ENCODE data around the gene CLEC9A.
A peak's percentile ranks its signal among the peaks of the same experiment; 100 is the strongest.

The CLEC9A gene

GRCh38 chr12:10027721-10028120, 2.8 kb upstream of the CLEC9A start:
- no peak overlapping the region for H3K4me3 ChIP-seq (ENCODE audit: low read depth, low read length)
- no peak for TF ChIP-seq CTCF (IDR thresholded peaks at IDR 0.05; ENCODE audit: control insufficient read depth, extremely low read depth, insufficient read depth)
- DNase-seq (ENCODE audit: low read depth): no peak

GRCh38 chr12:10031321-10031720, 839 bp downstream of the CLEC9A start:
- DNase-seq (ENCODE audit: low read depth): no peak
- no peak for TF ChIP-seq CTCF (IDR thresholded peaks at IDR 0.05; ENCODE audit: control insufficient read depth, extremely low read depth, insufficient read depth)
- no peak overlapping the region for H3K4me3 ChIP-seq (ENCODE audit: low read depth, low read length)

- no peak overlapping the region for H3K4me3 ChIP-seq (ENCODE audit: low read depth, low read length)
- DNase-seq (ENCODE audit: low read depth): no peak
Measured at GRCh38 chr12:10031771-10032175, 1.3 kb downstream of the CLEC9A start.

GRCh38 chr12:10033783-10034545, 3.5 kb downstream of the CLEC9A start:
- H3K4me3 ChIP-seq (ENCODE audit: low read depth, low read length): no peak overlapping the region
- TF ChIP-seq CTCF (IDR thresholded peaks at IDR 0.05; ENCODE audit: control insufficient read depth, extremely low read depth, insufficient read depth): peak; percentile 50
- no peak for DNase-seq (ENCODE audit: low read depth)

More at GRCh38 chr12:10031771-10032175, 1.3 kb downstream of the CLEC9A start:
- TF ChIP-seq CTCF (IDR thresholded peaks at IDR 0.05; ENCODE audit: control insufficient read depth, extremely low read depth, insufficient read depth): no peak

- DNase-seq (ENCODE audit: low read depth): no peak
- TF ChIP-seq CTCF (IDR thresholded peaks at IDR 0.05; ENCODE audit: control insufficient read depth, extremely low read depth, insufficient read depth): no peak
- H3K4me3 ChIP-seq (ENCODE audit: low read depth, low read length): no peak overlapping the region
Measured at GRCh38 chr12:10042167-10042566, 11.7 kb downstream of the CLEC9A start.

GRCh38 chr12:10048526-10048925, 18.0 kb downstream of the CLEC9A start:
- no peak for DNase-seq (ENCODE audit: low read depth)
- no peak for TF ChIP-seq CTCF (IDR thresholded peaks at IDR 0.05; ENCODE audit: control insufficient read depth, extremely low read depth, insufficient read depth)
- no peak overlapping the region for H3K4me3 ChIP-seq (ENCODE audit: low read depth, low read length)
